Upper lobe of left lung (tissue), 6 donors: Measurements from ENCODE around the gene CHSY1. TPM values are rescaled to one million over a fixed set of nuclear protein-coding genes. Genes with fewer than 3 reads are reported as not detected.

Experiments
- ATAC-seq, 2 donors: fragments of 200-7000 bp; cut with Tn5 transposase; one replicate each; pipeline ENCODE4 v1.9.1; 2022; ENCODE audit warnings: mild to moderate bottlenecking in 2 of 2, moderate library complexity in 2 of 2; ENCODE audit not compliant: low FRiP score in 2 of 2
- DNase-seq, 2 donors: peaks; one replicate each; pipeline ENCODE4 v3.0.0-alpha.2; 2019 to 2020
- H3K27ac ChIP-seq, 4 donors: fragments of 200-600 bp; sonication (generic); one replicate each; pipeline ENCODE4 v1.5.1; 2016 to 2019
- H3K27me3 ChIP-seq, 4 donors: fragments of 200-600 bp; sonication (generic); one replicate each; pipeline ENCODE4 v1.5.1; 2017 to 2019
- H3K36me3 ChIP-seq, 4 donors: fragments of 200-600 bp; sonication (generic); one replicate each; pipeline ENCODE4 v1.5.1; 2016 to 2019
- H3K4me1 ChIP-seq, 4 donors: fragments of 200-600 bp; sonication (generic); one replicate each; pipeline ENCODE4 v1.5.1; 2018 to 2019
- H3K4me3 ChIP-seq, 4 donors: fragments of 200-600 bp; sonication (generic); one replicate each; pipeline ENCODE4 v1.5.1; 2017 to 2019; ENCODE audit warnings: mild to moderate bottlenecking in 2 of 4, moderate library complexity in 1 of 4
- H3K9me3 ChIP-seq, 4 donors: fragments of 200-600 bp; sonication (generic); one replicate each; pipeline ENCODE4 v1.5.1; 2018 to 2019
- CTCF ChIP-seq, 6 experiments: fragments of 450-650 bp in 4 of 6; fragments of 200-600 bp in 2 of 6; sonication (generic) in 2 of 6; IDR thresholded peaks; one replicate each; pipeline ENCODE4 v1.5.1; 2016 to 2019; ENCODE audit warnings: antibody characterized with exemption in 6 of 6
- EP300 ChIP-seq, 4 donors: sonication (generic); formaldehyde crosslinking; IDR thresholded peaks; one replicate each; pipeline ENCODE4 v1.5.1; 2017; ENCODE audit warnings: antibody characterized with exemption in 4 of 4, control low read depth in 2 of 4
- POLR2A ChIP-seq, 4 donors: fragments of 450-650 bp; IDR thresholded peaks; one replicate each; pipeline ENCODE4 v1.5.1; 2016 to 2017; ENCODE audit warnings: antibody characterized with exemption in 4 of 4, mild to moderate bottlenecking in 2 of 4
- POLR2AphosphoS5 ChIP-seq, 2 donors: sonication (generic); formaldehyde crosslinking; IDR thresholded peaks; one replicate each; pipeline ENCODE4 v1.5.1; 2017; ENCODE audit warnings: antibody characterized with exemption in 2 of 2
- WGBS, 2 donors: methylation state at CpG; one replicate each; pipeline ENCODE4 v1.1.5; 2017 to 2018; 5-methylcytosine and 5-hydroxymethylcytosine counted together
- total RNA-seq, 6 donors: library from RNA; depleted of rRNA in 4 of 6; stranded (reverse); fragments of >200 nt in 4 of 6; gene quantifications; one replicate each; pipeline versions ENCODE4 v1.1.0 to v1.2.1, GENCODE V29; 2016 to 2021
- donor health status: DM: no; HTN: no; CAD: no; lungs with moderate emphysema.
- donor health status: DM: no; HTN: yes; CAD: no; lungs with severe emphysema.

The CHSY1 gene
- total RNA-seq, result 10 to 100 TPM; 12.4 to 38.3 (median 23.7) TPM

GRCh38 chr15:101251830-101252820, at the start of gene CHSY1:
Gene CHSY1 (minus strand): TSS chr15:101252048. CDS start chr15:101251456, 592 bp downstream.
- H3K27me3 ChIP-seq, result no peaks in the 10 kb centered on the region
- peak; percentile 93 to 96 for ATAC-seq
- H3K27ac ChIP-seq, result peak within 1 kb of the TSS; percentile 89 to 94 (median 90)
- H3K4me3 ChIP-seq, result peak within 1 kb of the TSS; percentile 82 to 95 (median 86)
- DNase-seq, result peak; percentile 90 to 99
- WGBS, 2 donors, result 1 to 4% methylated on average over 19 to 55 of the region's 108 CpGs
- H3K36me3 ChIP-seq, result no peaks in the 10 kb centered on the region
- no peaks in the 10 kb centered on the region for H3K9me3 ChIP-seq
- peaks cover 20 to 48% (median 31%) of the 10 kb centered on the region in 4 donors for H3K4me1 ChIP-seq
- TF ChIP-seq CTCF (IDR thresholded peaks at IDR 0.05) (peak in 5 of 6 experiments; percentile 20 to 57 (median 27)), POLR2A (IDR thresholded peaks at IDR 0.05) (peak in 3 of 4 donors; percentile 61 to 91 (median 84)), POLR2AphosphoS5 (IDR thresholded peaks at IDR 0.05) (peak; percentile 96 to 97), EP300 (IDR thresholded peaks at IDR 0.05) (peak in 2 of 4 donors; percentile 14 to 47)

- ATAC-seq, result no peak
- Histone ChIP-seq H3K36me3 (peaks cover 0 to 5% (median 2%) of the 10 kb centered on the region in 4 donors), H3K27ac (no peak overlapping the region), H3K4me1 (peaks cover 24 to 32% (median 25%) of the 10 kb centered on the region in 4 donors), H3K27me3 (no peaks in the 10 kb centered on the region), H3K4me3 (peak overlapping the region in 1 of 4 donors; percentile 80), H3K9me3 (no peaks in the 10 kb centered on the region)
- TF ChIP-seq POLR2AphosphoS5 (IDR thresholded peaks at IDR 0.05) (no peak), POLR2A (IDR thresholded peaks at IDR 0.05) (no peak), CTCF (IDR thresholded peaks at IDR 0.05) (no peak), EP300 (IDR thresholded peaks at IDR 0.05) (no peak)
- DNase-seq, result no peak
- 90 to 91% methylated on average over 9 of the region's 9 CpGs for WGBS, 2 donors
Measured at GRCh38 chr15:101296418-101297405, 44.9 kb upstream of the CHSY1 start.

- peaks cover 24 to 34% (median 27%) of the 10 kb centered on the region in 4 donors for H3K4me1 ChIP-seq
- peaks cover 0 to 11% (median 2%) of the 10 kb centered on the region in 4 donors for H3K36me3 ChIP-seq
- TF ChIP-seq POLR2A (IDR thresholded peaks at IDR 0.05) (no peak), CTCF (IDR thresholded peaks at IDR 0.05) (no peak), EP300 (IDR thresholded peaks at IDR 0.05) (no peak), POLR2AphosphoS5 (IDR thresholded peaks at IDR 0.05) (no peak)
- WGBS, 2 donors, result 1 to 2% methylated on average over 8 to 20 of the region's 20 CpGs
- H3K9me3 ChIP-seq, result no peaks in the 10 kb centered on the region
- H3K27me3 ChIP-seq, result no peaks in the 10 kb centered on the region
- DNase-seq (peak in 1 of 2 donors; percentile 89), ATAC-seq (no peak)
- H3K27ac ChIP-seq, result peak overlapping the region; percentile 94 to 97 (median 96)
- peak overlapping the region; percentile 79 to 100 (median 88) for H3K4me3 ChIP-seq
Measured at GRCh38 chr15:101295607-101296161, 43.8 kb upstream of the CHSY1 start.
